GM19328 (cell line): ENCODE results near the gene ARMH1.

ENCODE experiments used
- ATAC-seq: cut with Tn5 transposase; IDR thresholded peaks from one replicate; pipeline ENCODE4 v1.9.1; 2021; ENCODE audit warnings: mild to moderate bottlenecking, moderate library complexity; ENCODE audit not compliant: unreplicated experiment

Gene ARMH1

DNA sequence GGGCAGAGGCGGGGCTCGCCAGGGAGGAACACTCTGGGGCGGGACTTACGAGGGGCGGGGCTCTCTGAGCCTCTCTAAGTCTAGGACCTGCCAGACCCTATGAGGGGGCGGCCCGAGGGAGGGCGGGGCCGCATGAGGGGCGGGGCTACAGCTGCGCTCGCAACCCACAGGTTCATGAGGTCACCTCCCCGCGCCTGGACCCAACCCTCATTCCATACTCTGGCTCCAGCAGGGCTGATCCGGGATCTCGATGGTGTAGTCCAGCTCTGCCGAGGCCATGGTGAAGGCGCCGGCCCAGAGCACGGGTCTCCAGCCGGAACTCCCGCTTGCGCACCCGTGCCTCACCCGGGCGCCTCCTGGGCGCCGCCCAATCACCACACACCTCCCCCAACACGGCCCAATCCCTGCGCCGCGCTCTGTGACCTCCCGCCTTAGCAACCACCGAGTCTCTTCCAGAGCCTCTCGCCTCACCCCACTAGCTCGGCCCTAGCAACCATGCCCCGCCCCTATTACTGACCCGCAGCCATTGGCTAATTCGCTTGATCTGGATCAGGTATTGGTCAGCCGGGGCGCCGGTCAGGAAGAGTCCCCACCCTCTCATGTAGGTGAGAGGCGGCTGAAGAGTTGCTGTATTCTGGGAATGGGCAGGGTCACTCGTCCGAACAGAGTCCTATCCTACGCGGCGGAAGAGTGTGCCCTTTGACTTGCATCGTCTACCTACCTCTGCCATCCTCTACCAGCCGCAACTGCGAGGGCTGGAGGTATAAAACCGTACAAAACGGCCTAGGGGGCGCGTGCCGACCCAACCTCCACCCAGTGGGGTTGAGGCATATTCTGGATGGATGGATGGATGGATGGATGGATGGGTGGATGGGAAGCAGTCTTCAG, at the start of gene ARMH1, which contains the start of gene TMEM53:
TSS of gene ARMH1 (plus strand) at position 602 of the 888 bp plus-strand sequence. CDS start 14,984 bp downstream, outside the sequence.
TSS of gene TMEM53 (minus strand) at position 369 of the 888 bp plus-strand sequence. CDS start at position 279, 90 bp downstream.
- peak; percentile 89 for ATAC-seq

- no peak for ATAC-seq
Measured at GRCh38 chr1:44625348-44625747, 49.2 kb upstream of the ARMH1 start.

- no peak for ATAC-seq
Measured at GRCh38 chr1:44628962-44629756, 45.4 kb upstream of the ARMH1 start.

DNA sequence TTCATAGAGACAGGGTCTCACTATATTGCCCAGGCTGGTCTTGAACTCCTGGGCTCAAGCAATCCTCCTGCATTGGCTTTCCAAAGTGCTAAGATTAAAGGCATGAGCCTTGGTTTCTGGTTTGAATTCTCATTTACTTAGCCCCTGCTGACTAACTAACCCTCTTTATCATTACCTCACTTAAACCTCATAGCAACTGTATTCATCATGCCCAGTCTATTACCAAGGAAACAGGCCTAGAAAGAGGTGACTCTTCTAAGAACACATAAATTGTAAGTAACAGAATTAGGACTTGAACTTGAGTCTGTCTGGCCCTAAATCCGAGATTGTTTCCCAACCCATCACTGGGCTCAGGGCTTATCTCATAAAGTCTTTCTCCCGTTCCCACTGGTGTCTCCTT, 44.4 kb upstream of the ARMH1 start:
- ATAC-seq, result no peak

- ATAC-seq, result no peak
Measured at GRCh38 chr1:44631333-44631646, 43.2 kb upstream of the ARMH1 start.

DNA sequence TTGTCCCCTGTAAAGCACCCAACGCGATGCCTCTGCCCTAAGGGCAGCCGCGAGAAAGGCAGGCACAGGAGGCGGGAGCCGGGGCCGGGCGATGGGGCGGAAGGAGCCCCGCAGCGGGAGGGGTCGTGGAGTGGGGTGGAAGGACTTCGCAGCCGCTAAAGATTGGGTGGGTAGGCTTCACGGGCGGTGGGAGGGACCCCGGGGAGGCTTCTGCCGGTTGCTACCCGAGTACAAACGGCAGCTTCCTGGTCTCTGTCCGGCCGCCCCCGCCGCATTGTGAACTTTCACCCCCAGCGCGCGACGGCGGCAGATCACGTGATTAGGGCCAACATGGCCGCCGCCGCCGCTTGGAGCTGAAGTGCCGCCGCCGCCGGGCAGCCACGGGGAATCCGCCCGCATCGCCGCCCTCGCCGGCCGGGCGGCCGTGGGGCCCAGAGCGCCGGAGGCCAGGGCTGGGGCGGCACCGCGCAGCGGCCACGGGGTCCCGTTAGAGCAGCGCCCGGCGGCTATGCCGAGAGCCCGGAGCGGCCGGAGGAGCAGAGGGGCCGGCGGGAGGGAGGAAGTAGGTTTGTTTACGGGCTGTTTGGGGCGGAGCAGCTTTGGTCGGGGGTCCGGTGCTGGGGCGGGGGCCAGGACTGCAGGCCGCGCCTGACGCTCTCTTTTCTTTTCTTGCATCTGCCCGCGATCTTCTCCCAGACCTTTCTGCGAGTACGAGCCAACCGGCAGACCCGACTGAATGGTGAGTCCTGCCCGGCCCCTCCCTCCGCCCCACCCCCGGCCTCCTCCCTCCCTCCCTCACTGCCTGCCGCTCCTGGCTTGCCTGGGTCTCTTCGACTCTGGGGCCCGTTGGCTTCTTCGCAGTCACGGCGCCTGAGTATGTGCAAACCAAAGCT, 42.6 kb upstream of the ARMH1 start:
- peak; percentile 66 for ATAC-seq

DNA sequence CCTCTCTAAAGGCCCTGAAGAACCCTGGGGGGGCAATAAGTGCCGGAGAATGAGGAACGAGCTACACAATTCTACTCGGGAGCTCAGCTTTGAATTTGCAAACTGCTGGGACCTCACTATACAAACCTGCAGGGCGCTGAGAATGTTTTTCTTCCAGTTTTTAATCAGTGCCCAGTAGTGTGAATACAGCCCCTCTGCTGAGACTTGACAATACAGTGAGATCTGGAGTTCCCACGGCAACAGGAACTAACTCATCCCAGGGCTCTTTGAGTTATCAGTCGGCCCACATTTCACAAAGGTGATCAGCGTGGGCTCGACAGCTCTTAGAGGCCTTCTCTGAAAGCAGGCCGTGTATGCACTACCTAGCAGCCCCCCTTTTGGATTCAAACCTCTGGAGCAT, 41.9 kb upstream of the ARMH1 start:
- no peak for ATAC-seq

DNA sequence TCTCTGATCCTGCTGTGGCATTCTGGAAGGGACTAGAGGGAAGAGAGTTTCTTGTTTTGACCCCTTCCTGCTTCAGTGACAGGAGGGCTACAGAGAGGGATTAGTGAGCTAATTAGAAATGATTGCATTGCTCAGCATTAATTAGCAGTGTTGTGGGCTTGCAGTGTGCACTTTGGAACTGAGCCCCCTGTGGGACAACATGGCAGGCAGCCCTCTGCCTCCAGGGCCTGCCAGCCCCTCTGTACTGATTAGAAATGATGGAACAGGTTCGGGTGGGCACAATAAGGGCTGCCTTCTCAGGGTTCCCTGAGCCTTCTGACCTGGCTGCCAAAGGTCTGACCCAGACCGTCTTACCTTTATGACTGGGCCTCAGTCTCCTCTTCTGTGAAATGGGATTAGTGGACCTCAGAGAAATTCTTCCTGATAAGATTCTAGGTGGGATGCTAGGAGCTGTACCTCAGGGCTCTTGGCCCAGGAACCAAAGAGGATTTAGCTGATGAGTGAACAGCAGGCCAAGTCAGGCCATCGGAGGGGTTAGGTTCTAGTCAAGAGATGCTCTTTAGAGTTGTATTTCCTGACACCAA, 39.8 kb upstream of the ARMH1 start:
- ATAC-seq, result no peak

- ATAC-seq, result no peak
Measured at GRCh38 chr1:44635439-44635838, 39.1 kb upstream of the ARMH1 start.

- no peak for ATAC-seq
Measured at GRCh38 chr1:44636083-44636687, 38.3 kb upstream of the ARMH1 start.

DNA sequence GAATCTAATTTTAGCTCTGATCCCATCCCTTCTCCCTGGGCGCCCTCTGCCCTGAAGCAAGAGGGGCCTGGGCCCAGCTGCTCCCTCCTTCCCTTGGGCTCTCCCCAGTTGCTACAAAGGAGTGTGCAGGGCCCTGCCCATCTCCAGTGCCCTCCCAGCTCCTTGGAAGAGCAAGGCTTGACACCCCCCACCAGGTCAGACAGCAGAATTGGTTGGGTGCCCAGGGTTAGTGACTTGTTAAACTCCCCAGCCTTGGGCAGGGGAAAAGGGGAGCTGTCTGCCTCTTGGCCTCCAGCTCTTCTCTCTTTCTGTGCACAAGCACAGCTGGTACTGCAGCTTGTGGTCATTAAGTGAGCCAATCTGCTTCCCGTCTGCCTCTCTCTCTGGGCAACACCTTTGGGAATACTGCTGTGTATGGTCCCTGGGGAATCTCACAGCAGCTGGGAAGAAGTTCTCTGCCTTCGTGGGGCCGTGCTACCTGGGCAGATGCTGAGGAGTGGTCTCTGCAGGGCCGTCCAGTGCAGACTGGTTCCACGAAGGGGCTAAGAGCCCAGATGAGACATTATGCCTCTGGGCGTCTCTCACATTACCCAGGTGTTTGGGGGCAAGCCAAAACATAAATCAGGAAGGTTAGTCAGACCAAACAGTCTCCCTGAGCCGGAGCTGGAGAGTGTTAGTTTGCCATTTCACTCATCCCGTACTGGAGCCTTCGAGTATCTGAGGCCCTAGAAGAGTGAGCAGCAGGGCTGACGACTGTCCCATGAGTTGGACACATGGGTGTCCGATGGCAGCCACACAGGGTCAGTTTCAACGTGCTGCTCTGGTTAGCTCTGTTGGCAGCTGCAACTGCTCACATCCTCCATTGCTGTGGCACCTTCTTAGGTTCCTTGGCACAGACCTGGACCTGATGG, 37.6 kb upstream of the ARMH1 start:
- no peak for ATAC-seq

DNA sequence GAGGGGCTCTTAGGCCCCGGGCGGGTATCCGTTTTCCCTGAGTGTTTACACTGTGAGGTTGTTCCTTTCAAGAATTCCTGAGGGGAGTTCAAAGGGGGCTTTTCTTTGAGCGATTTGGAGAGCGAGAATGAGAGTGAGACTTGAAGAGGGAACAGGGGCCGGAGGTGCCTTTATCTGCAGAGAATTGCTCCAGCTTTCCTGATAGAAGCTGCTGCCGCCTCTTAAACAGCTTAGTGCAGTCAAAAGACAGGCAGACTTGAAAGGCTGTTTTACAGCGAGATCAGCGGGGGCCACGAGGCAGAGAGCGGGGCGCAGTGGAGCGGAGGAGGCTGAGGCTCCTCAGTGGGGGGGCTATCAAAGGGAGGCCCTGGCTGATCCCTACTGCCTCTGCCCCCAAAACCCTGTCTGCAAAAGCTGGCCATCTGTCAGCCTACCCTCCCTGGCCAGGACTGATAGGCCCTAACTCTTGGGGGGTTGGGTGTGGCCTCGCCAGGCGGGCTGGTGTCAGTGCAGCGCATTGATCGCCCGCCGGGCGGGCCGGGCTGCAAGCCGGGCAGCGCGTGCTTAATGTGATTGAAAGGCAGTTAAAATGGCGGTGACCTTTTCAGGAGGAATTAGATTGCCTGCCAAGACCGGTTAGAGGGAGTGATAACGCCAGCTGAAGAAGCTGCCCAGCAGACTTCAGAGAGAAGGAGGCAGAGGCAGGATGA, 36.7 kb upstream of the ARMH1 start:
- no peak for ATAC-seq

- no peak for ATAC-seq
Measured at GRCh38 chr1:44640200-44640853, 34.2 kb upstream of the ARMH1 start.

DNA sequence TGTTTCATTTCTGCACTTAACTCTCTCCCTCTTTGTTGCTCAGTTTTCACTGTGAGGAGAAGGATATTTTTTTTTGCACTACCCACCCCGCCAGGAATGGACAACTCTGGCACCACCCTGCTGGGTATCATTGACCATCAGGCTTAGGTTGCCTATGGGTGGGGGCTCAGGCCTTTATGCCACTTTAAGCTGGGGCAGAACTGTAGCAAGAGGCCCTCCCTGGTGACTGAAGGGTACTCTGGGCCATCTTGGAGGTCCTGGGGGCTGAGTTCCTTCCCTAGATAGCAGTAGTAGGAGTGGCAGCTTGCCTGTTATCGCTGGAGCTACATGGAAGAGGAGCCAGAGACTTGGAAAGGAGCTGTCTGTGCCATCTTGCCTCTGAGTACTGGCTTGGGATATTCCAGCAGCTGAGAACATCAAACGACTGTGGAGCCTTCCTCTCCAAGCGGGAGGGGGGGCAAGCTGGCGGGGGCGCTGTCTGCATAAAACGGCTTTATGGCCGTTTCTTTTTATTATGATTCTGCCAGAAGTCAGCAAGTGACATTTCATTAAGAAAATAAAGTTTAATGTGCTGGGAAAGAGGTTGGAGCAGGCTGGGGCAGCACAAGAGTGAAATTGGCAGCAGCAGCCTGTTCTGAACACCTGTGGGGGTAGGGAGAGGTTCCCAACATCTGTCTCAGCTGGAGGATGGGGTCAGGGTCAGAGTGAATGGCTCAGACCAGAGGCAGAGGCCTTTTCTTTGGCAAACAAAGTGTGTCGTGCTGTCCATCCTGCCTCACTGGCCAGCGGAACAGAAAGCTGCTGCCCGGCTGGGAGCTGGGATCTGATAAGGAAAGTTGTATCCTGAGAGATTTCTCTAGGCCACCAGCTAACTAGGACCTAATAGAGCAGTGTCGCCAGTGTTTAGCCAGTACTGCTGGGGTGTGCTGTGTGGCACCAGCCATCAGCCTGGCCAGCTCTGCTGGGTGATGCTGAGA, 33.1 kb upstream of the ARMH1 start:
- ATAC-seq, result no peak

DNA sequence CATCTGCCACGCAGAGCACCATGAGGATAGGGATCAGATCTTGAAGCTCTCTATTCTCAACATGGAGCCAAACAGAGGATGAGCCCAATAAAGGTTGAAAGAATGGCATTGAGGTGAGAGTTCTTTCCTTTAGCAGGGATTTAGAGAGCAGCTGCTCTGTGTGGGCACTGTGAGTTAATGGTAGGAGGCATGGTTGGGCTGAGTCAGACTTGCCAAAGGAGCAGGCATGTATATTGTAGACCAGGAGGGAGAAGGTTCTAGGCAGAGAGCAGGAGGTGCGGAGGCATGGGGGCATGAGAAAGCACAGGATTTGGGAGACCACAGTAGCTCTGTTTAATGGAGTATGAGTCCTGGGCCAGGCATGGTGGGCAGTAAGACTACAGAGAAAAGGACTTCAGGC, 32.3 kb upstream of the ARMH1 start:
- no peak for ATAC-seq

- no peak for ATAC-seq
Measured at GRCh38 chr1:44642925-44643324, 31.6 kb upstream of the ARMH1 start.
